Measurements from ENCODE around the gene TRIM47.
"Not testable (repeated sequence)": the region's sequence is repeated elsewhere in the genome, so short reads cannot be mapped to it uniquely, and the experiment has no call there.

TRIM47 gene

DNA sequence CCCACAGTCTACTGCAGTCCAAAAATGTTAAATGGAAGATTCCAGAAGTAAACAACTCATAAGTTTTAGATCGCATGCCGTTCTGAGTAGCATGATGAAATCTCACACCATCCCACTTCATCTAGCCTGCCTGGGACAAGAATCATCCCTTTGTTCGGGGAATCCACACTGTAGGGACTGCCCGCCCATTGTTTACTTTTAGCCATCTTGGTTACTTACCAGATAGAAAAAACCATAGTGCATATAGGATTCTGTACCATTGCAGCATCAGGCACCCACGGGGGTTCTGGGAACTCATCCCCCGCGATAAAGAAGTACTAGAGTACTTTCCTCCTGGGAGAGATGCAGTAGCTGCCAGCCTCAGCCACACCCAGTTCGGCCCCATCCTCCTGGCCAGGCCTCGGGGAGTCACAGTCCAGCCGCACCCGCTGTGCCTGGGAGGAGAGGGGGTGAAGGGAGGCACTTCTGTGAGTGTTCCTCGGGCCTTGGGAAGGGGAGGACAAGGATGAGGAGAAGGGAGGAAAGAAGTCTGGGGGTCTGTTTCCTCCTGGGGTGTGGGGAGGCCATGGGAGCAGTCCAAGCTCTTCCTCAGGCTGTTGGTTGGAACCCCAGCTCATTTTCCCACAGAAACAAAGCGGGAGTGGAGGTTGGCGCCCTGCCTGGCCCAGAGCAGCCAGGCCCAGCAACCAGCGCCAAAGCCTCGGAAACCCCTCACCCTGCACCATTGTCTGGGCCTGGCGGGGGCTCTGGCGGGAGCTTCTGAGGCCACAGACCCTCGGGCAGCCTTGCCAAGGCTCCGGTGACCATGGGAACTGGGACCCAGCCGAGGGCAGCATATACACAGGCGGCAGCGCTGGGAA, 8.9 kb downstream of the TRIM47 start:
- no peak for DNase-seq (ENCODE audit: low spot score)

DNA sequence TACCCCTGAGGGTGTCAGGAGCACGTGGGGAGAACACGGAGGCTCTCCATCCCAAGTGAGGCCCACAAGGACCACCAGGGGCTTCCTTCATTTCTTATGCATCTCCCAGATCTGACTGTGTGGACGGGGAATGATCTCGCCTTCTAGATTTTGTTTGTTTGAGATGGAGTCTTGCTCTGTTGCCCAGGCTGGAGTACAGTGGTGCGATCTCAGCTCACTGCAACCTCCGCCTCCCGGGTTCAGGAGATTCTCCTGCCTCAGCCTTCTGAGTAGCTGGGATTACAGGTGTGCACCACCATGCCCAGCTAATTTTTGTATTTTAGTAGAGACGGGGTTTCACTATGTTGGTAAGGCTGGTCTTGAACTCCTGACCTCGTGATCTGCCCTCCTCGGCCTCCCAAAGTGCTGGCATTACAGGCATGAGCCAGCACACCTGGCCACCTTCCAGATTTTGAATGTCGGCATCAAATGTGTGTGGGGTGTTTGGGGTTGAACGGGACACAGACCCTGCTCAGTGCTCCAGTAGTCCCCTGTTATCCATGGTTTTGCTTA, 9.6 kb downstream of the TRIM47 start:
- DNase-seq (ENCODE audit: low spot score), result not testable (repeated sequence)

DNA sequence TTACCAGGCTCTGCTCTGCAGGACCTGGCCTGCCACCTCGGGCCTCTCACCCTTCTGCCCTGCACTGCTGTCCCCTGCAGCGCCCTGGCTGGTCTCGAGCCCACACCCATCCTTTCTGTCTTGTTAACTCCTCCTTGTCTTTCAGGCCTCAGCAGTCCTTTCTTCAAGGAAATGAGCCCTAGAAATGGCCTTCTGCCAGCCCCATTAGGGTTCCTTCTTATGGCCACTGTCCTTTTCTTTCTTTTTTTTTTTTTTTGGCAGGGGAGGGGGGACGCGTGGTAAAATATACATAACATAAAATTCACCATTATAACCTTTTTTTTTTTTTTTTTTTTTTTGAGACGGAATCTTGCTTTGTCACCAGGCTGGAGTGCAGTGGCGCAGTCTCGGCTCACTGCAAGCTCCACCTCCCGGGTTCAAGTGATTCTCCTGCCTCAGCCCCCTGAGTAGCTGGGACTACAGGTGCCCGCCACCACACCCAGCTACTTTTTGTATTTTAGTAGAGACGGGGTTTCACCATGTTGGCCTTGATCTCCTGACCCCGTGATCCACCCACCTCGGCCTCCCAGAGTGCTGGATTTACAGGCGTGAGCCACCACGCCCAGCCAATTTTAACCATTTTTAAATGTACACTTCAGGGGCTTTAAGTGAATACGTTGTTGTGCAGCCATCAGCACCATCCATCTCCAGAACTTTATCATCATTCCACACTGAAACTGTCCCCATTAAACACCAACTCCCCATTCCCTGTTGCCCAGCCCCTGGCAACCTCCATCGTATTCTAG, 12.8 kb downstream of the TRIM47 start:
- not testable (repeated sequence) for DNase-seq (ENCODE audit: low spot score)

DNA sequence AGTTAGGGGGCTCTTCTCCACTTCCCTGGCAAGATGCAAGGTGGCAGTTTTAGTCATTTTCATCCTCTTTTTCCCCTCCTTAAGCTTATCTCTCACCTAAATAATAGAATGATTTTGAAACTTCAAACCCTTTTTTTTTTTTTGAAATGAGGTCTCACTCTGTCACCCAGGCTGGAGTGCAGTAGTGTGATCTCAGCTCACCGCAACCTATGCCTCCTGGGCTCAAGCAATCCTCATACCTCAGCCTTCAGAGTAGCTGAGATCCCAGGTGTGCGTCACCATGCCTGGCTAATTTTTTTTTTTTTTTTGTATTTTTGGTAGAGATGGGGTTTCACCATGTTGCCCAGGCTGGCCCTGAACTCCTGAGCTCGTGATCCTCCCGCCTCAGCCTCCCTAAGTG, 13.5 kb downstream of the TRIM47 start:
- not testable (repeated sequence) for DNase-seq (ENCODE audit: low spot score)

DNA sequence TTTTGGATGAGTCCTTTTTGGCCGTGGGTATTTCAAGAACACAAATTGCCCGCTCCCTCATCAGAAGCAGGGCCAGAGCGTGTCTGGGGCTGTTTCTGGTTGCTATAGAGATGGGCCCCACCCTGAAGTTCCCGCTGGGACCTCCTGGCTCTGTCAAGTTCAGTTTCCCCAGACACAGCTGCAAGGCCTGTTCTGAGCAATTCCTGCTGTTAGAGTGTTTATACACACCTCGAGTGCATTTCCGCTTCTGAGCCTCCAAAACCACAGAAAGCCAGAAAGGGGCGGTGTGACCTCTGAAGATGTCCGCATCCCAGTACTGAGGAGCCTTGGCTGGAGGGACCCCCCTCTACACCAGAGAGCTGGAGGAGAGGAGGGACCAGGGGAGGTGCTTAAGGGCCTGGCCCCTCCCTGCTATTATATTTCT, 13.9 kb downstream of the TRIM47 start:
- peak; percentile 77 for DNase-seq (ENCODE audit: low spot score)

DNA sequence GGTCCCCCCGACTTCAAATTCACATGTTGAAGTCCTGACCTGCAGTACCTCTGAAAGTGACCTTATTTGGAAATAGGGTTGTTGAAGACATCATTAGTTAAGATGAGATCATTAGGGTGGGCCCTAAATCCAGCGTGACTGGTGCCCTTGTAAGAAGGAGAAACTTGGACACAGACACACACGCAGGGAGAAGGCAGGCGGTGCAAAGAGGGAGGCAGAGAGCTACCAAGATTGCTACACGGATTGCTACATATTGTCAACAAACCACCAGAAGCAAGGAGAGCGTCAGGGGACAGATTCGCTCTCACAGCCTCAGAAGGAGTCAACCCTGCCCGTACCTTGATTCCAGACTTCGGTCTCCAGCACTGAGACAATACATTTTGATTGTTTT, 16.5 kb downstream of the TRIM47 start:
- no peak for DNase-seq (ENCODE audit: low spot score)

DNA sequence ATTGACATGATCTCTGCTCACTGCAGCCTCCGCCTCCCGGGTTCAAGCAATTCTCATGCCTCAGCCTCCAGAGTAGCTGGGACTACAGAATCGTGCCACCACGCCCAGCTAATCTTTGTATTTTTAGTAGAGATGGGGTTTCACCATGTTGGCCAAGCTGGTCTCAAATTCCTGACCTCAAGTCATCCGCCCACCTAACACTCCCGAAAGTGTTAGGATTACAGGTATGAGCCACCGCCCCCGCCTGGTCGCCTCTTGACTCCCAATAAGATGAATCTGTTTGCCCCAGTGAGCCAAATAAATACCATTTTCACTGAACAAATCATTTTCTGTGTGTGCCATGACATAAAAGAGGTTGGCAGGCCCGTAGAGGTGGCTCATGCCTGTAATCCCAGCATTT, 19.0 kb downstream of the TRIM47 start:
- DNase-seq (ENCODE audit: low spot score), result not testable (repeated sequence)

DNA sequence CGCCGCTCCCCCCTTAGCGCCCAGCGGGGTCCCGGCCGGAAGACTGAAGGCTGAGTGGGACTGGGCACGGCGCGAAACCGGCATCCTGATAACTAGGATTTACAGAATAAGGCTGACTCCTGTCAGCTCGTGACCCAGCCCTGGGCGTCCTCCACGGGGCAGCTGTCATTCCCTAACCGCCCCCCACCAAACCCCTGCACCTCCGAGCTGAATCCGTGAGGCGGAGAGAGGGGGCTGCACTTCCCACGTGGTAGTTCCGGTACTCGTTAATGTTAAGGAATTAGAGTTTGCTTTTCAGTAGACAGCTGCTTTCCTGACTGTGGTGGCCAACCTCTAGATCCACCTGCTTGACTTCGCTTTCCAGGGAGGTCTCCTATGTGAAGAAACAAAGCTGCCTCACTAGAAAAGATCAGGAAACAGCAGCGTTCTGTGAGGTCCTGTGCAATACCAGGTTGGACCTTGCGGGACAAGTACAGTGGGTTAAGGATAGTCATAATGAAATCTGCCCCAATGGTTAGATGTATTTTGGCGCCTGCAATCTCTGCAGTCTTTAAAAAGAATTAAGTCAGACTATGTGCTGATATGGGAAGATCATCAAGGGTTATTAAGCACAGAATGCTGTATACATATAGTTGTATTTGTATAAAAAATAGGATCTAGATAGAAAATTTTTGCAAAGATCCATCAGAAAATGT, 22.2 kb downstream of the TRIM47 start:
- peak; percentile 77 for DNase-seq (ENCODE audit: low spot score)

DNA sequence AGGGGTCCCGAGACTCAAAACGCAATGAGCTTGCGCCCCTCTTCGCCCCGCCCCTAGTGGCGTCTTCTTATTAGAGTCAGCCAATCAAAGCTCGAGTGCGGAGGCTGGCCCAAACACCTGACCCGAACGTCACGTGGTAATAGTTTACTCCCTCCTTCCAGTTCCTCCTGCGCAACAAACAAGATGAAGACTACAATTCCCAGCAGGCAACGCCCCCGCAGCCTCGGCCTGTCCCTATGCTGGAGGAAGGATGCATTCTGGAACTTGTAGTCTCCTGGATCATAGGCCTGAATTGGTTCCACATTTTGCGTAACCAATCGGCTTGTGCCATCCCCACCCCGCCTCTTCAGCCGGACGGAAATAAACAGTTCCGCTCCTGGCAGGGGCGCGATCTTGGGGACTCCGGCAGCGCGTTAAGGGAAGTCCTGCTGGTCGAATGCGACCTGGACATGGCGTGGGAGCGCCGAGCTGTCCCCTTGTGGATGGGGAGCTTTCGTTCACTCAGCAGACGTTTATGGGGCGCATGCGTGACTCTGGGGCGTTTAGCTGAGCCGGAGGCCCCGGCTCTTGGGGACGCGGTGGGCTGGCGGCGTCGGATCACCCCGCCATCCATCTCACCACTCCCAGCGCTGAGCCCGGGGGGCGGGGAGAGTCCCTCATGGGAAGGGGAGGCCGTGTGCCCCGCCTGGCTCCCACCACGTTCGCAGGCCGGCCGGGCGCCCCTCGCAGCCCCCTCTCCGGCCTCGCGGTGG, 22.9 kb downstream of the TRIM47 start, which contains the start of gene WBP2:
TSS of gene WBP2 (minus strand) at position 26 of the 752 bp plus-strand sequence. CDS start 38 bp downstream, outside the sequence.
- peak; percentile 97 for DNase-seq (ENCODE audit: low spot score)

DNA sequence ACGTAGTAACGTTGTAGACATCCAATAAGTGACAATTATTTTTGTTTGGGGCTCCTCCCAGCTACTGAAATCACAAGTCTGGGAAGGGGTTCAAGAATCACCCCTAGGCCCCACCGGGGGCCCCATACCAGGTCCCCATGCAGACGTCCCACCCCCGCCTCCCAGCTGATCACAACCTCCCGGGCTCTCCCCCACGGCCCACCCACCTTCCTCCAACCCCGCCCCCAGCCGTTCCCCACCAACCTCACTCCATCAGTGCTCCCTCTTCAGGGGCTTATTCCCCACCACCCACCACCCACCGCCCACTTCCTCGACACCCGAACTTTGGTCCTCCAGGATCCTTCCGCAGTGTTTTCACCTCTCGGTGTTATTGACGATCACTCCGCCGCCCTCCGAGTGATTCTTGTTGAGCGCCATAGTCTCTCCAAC, 23.5 kb downstream of the TRIM47 start:
- DNase-seq (ENCODE audit: low spot score), result no peak

DNA sequence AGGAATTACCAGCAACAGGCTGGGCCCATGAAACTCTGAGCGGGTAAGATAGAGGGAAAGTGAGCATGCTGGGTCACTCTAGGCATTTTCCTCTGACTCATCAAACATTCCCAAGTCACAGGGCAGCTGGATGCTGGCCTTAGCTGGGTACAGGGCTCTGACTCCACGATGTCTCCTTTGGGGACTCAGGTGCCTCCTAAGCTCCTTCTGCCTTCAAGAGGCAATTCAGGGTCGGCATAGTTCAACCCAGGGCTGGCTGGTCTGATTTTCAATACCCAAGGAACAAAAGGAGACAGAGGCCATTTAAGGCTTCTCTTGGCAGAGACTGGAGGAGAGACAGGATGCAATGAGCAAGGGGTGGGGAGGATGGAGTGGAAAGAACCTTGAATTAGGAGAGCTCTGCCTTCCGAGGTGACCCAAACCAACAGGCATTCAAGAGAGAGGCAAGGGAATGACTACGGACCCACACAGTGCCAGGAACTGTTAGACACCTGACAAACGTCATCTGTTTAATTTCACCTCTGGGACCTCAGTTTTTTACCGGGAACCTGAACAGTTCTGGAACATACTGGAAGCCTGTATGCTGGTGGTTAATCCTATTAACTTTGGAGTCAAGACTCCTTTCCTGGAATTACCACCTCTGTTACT, 24.2 kb downstream of the TRIM47 start:
- DNase-seq (ENCODE audit: low spot score), result no peak

DNA sequence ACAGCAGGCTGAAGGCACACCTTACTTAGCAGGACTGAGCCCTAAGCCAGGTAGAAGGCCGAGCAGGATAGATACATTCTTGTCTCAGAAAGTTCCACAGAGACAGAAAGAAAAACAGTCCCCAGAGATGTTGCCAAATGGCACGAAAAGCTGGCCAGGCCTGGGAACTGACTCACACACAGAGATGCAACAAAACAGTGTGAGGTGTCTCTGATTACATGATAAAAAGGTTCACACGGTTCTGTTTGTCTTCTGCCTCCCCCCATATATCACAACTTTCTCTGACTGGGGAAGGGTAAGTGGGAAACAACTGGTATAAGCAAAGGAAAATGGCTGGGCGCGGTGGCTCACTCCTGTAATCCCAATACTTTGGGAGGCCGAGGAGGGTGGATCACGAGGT, 24.9 kb downstream of the TRIM47 start:
- DNase-seq (ENCODE audit: low spot score), result no peak

DNA sequence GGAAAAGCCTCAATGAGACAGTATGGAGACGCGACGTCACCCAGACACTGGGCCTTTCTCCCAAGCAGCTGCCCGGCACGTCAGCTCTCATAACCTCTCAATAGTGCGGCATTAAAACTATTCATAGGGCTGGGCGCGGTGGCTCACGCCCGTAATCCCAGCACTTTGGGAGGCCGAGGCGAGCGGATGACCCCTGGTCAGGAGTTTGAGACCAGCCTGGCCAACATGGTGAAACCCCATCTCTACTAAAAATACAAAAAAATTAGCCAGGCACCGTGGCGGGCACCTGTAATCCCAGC, 26.7 kb downstream of the TRIM47 start:
- DNase-seq (ENCODE audit: low spot score), result not testable (repeated sequence)

DNA sequence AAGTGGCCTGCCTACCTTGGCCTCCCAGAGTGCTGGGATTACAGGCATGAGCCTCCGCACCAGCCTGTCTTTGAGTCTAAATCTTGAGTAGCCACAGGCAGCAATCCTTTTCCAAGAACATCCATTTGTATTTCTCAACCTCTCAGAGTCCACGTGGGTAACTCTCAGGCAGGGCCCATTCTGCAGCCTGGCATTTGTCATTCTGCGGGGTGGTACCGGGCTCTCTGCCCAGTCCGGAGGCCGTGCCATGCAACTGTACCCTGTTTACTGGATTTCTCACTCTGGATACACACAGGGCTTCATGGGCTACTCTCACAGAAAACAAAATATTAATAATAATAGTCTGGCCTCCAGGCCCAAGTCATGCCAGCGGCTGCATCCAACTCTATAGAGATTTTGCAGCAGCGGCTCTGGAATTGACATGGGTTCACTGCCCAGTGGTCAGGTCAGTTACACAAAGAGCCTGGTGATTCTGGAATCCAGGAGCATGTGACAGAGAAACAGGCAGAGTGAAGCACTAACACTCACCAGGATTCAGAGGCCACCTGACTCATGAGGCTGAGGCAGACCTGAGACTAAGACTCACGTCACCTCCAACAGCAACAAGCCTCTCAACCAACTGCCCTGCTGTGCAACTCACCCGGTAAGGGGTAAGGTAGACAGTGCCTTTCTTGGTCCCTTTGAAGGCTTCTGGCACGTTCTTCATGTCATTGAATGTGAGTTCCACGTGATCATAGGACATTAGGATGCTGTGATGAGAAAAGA, 27.3 kb downstream of the TRIM47 start:
- no peak for DNase-seq (ENCODE audit: low spot score)

DNA sequence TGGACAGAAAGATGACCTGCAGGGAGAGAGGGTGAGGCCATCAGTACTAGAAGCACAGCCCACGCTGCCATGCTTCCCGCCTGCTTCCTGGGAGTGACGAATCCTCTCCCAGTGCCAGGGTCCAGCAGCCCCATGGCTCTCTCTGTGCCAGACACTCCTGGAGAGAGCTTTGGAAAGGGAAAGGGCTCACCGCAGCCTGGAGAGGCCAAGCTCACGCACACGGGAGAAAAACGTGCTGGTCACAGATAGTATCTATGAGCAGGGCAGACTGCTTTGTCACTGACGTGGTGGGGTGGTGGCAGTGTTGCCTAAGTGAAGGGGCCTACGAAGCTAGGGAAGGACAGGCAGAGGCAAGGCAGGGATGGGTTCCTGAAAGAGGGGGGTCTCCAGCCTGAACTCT, 28.7 kb downstream of the TRIM47 start:
- no peak for DNase-seq (ENCODE audit: low spot score)

DNA sequence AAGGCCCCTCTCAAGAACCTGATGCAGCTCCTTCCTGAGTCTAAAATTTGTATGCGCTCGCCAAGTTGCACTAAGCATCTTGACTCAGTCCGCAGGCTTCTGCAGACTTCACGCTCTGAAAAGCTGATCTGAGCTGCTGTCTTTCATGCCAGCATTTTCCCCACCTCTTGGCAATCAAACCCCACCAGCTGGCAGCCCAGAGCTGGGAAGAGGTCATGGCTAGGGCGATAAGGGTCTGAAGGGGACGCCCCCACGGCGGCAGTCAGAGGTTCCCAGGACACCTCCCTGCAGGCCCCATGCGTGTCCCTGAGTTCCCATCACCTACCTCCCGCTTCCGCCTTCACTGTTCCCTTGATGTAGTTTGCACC, 29.1 kb downstream of the TRIM47 start:
- DNase-seq (ENCODE audit: low spot score), result no peak

DNA sequence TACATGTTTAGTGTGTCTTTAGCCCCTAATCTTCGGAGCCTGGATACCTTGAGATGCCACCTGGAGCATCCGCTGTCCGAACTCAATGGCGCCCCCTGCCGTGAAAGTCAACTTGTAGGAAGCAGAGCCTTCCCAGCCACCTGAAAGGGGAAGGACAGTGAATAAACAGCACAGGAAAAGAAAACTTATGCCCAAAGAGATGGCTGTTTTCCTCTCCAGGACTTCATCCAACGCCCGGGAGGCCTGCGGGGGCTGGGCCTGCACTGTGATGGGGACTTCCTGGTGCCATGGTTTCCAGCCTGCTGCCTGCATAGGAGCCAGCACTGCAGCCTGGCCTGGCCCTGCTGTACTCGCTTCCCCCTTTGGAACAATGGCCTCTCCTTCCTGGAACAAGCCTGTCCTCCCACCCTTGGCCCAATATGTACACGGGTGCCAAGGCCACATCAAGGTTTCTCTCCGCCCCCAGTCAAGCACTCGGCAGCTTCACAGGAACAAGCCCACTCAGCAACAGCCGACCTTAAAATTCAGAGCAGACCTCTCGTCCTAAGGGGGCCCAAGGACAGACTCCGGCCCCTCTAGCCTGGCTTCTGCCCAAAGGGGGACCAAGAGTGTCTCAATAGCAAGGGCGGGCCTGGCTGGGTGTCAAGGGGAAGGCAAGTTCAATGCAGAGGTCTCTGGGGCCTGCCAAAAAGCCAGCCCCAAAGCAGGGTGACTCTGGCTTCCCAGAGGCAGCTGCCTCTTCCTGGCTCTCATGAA, 29.7 kb downstream of the TRIM47 start:
- DNase-seq (ENCODE audit: low spot score), result peak; percentile 69

DNA sequence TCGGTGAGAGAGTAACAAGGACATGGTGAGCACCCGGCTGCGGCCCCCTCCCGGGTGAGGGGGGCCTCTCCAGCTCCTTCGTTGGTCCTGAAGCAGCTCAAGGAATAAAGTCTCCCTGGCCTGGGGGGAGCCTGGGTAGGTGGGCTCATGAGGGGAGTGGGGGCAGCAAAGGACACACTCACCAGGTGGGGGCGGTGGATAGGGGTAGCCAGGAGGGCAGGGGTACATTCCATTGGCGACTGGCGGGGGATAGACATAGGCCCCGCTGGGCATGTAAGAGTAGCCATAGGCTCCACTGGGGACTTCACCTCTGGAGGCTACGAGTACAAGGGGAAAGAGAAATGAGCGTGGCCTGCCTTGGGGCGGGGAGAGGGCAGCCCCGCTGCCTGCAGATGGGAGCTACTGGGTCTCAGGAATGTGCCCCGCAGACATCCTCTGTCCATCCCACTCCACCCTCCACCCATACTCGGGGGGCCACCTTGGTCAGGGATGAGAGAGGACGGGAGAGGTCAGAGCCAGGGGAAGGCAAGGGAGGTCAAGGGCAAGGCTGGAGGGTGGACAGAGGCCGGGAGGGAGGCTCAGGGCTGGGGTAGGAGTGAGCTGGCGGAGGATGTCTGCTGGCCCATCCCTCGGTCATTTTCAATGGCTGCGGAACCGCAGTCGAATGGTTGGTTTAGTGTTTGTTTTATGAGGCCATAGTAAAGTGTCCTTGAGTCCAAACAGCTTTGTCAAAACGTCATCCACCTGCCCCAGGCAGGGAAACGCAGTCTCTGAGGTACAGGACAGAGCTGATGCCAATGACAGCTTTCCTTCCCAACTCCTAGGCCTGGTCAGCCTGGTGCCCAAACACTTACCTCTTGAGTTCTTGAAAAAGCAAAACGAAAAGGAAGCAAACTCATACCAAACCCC, 30.5 kb downstream of the TRIM47 start:
- DNase-seq (ENCODE audit: low spot score), result peak; percentile 61
